Large intestine (tissue), 3 donors: ENCODE results near the gene MAN1C1. TPM values are rescaled to one million over a fixed set of nuclear protein-coding genes. Genes with fewer than 3 reads are reported as not detected.
"Not testable (repeated sequence)": the region's sequence is repeated elsewhere in the genome, so short reads cannot be mapped to it uniquely, and the experiment has no call there.

Source experiments
- DNase-seq, 2 donors: peaks; one replicate each; pipeline versions ENCODE4 v3.0.0 to v3.0.0-alpha.2; 2013
- H3K27ac ChIP-seq: one replicate; pipeline ENCODE4 v1.5.1; 2013; ENCODE audit warnings: low read length
- H3K27me3 ChIP-seq: 2 replicates; pipeline ENCODE4 v1.6.1; 2013; ENCODE audit warnings: low read length; ENCODE audit not compliant: control insufficient read depth, insufficient read depth
- H3K36me3 ChIP-seq: 2 replicates; pipeline ENCODE4 v1.6.1; 2013; ENCODE audit warnings: low read length; ENCODE audit not compliant: control insufficient read depth, insufficient read depth
- H3K4me1 ChIP-seq: one replicate; pipeline ENCODE4 v1.6.1; 2013; ENCODE audit warnings: low read length; ENCODE audit not compliant: control insufficient read depth, insufficient read depth
- H3K4me3 ChIP-seq: one replicate; pipeline ENCODE4 v1.5.1; 2013; ENCODE audit warnings: low read length
- H3K9me3 ChIP-seq: one replicate; pipeline ENCODE4 v1.6.1; 2013; ENCODE audit warnings: mild to moderate bottlenecking, low read depth, low read length, moderate library complexity; ENCODE audit not compliant: control insufficient read depth
- WGBS: methylation state at CpG from one replicate; pipeline ENCODE4 v1.1.5; 2013; ENCODE audit warnings: low lambda C conversion rate; ENCODE audit not compliant: insufficient coverage; 5-methylcytosine and 5-hydroxymethylcytosine counted together
- polyA plus RNA-seq: library from polyadenylated mRNA; unstranded; fragments of 120-200 nt; gene quantifications from one replicate; pipeline ENCODE4 v1.2.1, GENCODE V29; 2013

Gene MAN1C1
- polyA plus RNA-seq, 1 donor, result 21.2 TPM

- Histone ChIP-seq H3K4me3 (no peak overlapping the region), H3K36me3 (no peaks in the 10 kb centered on the region), H3K4me1 (no peaks in the 10 kb centered on the region), H3K27me3 (no peaks in the 10 kb centered on the region), H3K9me3 (no peaks in the 10 kb centered on the region), H3K27ac (no peak overlapping the region)
- no CpG with 5 or more reads among the region's 6 CpGs for WGBS
- no peak for DNase-seq
Measured at GRCh38 chr1:25654109-25654660, 37.6 kb downstream of the MAN1C1 start.

DNA sequence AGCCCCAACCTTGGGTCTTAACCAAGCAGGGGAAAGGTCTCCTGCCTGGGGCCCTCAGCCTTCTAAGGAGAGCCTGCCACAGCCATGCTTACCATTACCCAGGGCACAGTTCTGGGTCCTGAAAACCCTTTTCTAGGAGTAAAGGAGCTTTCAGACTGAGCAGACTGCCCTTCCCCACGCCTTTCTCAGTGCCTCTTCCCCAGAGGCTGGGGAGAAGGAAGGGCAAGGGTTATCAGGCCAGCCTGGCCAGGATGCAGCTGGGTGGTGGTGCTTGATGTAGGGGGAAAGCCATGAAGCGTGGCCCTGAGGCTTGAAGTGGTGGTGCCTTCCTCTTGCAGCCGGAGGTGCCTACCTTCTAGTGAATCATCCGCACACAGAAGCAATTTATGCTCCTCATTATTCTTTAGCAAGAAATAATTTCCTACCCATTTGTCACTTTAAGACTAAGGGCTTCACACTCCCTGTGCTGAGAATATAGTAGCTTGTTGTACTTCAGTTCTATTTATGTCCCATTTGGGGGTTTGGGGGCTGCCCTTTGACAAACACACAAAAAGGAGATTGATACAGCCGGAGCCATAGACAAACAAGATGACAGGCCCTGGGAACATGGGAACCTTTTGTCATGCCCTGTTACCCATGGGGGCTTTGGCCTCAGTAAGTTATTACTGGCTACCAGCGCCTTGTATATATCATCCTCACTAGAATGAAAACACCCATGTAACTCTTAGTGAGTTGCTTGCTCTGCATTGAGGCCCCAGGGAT, 40.7 kb downstream of the MAN1C1 start:
- H3K9me3 ChIP-seq, result no peaks in the 10 kb centered on the region
- H3K27me3 ChIP-seq, result no peaks in the 10 kb centered on the region
- H3K36me3 ChIP-seq, result no peaks in the 10 kb centered on the region
- no peak overlapping the region for H3K4me3 ChIP-seq
- no peak overlapping the region for H3K27ac ChIP-seq
- WGBS, result no CpG with 5 or more reads among the region's 6 CpGs
- no peak for DNase-seq
- H3K4me1 ChIP-seq, result peaks cover 14% of the 10 kb centered on the region

DNA sequence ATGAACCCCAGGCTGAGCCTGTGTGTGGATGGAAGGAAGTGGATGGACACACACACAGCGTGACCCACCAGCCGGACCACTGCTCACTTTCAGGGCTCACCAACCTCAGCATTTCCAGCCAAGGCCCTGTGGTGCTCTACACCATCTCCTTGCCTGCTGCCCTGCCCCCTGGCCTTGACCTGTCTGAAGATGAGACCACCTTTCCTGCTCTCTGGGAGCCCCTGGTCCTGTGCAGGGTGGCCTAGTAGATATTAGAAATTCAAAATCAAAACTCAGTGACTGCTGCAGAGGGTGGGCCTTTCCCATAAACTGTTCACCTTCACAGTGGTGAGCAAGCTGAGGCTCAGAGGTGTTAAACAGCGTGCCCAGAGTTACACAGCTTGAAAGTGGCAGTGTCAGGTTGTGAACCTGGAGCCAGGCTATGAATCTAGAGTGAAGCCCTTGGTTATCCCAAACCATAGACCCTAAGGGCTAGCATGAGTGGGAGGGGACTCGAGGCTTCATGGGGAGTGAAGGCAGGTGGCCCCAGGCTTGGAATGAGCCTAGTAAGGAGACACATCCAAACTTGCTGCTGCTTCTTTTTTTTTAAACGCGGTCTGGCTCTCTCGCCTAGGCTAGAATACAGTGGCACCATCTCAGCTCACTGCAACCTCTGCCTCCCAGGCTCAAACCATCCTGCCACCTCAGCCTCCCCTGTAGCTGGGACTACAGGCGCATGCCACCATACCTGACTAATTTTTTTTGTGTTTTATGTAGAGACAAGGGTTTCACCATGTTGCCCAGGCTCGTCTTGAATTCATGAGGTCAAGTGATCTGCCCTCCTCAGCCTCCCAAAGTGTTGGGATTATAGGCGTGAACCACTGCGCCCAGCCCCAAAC, 41.5 kb downstream of the MAN1C1 start:
- no peak for DNase-seq
- no peak overlapping the region for H3K27ac ChIP-seq

GRCh38 chr1:25658791-25659431, 42.3 kb downstream of the MAN1C1 start:
- Histone ChIP-seq H3K27ac (no peak overlapping the region), H3K4me1 (peaks cover 15% of the 10 kb centered on the region), H3K36me3 (no peaks in the 10 kb centered on the region), H3K27me3 (no peaks in the 10 kb centered on the region), H3K9me3 (no peaks in the 10 kb centered on the region), H3K4me3 (no peak overlapping the region)
- DNase-seq, result peak; percentile 30 to 33
- no CpG with 5 or more reads among the region's 13 CpGs for WGBS

More for the DNA sequence above, 41.5 kb downstream of the MAN1C1 start:
- Histone ChIP-seq H3K4me1 (peaks cover 15% of the 10 kb centered on the region), H3K36me3 (no peaks in the 10 kb centered on the region), H3K9me3 (no peaks in the 10 kb centered on the region), H3K27me3 (no peaks in the 10 kb centered on the region), H3K4me3 (no peak overlapping the region)
- no CpG with 5 or more reads among the region's 11 CpGs for WGBS

DNA sequence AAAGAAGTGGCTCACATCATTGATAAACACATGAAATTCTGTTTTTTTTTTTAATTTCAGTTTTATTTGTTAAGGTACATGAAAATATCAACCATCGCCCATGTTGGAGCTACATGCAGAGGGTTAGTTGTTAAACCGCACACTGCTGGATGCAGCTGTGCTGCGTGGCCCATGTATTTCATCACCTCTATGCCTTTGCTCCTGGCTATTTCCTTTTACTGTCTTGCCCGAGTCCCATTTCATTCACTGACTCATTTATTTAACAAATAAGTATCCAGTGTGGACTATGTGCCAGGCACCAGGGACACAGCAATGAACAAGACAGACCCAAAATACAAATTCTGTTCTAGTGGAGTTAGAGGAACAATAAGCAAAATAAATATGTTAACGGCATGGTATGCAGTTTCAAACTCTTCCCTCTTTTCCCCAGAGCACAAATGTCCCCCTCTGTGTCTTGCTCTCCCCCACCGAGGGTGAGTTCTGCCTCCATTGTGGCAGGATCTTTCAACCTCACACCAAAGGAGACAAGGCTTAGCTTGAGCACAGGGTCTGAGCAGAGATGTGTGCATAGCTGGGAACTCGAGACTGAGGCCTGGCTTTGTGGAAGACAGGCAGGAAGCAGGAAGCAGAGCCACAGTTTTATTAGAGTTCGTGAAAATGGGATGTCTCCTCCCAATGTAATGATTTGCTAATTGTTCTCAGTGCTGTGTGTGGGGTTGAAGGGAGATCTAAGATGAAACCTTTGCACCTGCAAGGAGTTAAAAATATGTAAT, 44.6 kb downstream of the MAN1C1 start:
- Histone ChIP-seq H3K4me1 (peaks cover 15% of the 10 kb centered on the region), H3K27me3 (no peaks in the 10 kb centered on the region), H3K36me3 (no peaks in the 10 kb centered on the region), H3K27ac (peak overlapping the region; percentile 51), H3K4me3 (no peak overlapping the region), H3K9me3 (no peaks in the 10 kb centered on the region)
- DNase-seq, result peak; percentile 35 to 67
- WGBS, result no CpG with 5 or more reads among the region's 8 CpGs

DNA sequence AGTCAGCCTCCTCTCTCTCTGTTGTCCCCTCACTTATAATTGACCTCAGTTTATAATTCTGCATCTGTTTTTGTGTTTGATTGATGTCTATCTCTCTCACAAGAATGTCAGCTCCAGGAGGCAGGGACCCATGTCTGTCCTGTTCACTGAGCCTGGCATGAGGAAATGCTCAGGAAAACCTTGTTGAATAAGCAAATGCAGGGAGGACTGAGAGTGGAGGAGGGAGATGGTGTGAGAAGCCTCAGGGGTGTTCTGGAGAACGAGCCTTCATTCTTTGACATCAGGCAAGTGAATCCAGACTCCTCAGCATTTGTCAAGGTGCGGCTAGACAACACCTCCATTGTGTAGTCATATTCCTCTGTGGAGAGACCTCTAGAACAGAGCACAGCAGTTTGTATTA, 45.5 kb downstream of the MAN1C1 start:
- DNase-seq, result peak in 1 of 2 donors; percentile 11
- Histone ChIP-seq H3K27me3 (no peaks in the 10 kb centered on the region), H3K36me3 (no peaks in the 10 kb centered on the region), H3K4me3 (no peak overlapping the region), H3K4me1 (peaks cover 17% of the 10 kb centered on the region), H3K9me3 (no peaks in the 10 kb centered on the region), H3K27ac (peak overlapping the region; percentile 51)
- WGBS, result no CpG with 5 or more reads among the region's 2 CpGs

GRCh38 chr1:25662959-25663358, 46.4 kb downstream of the MAN1C1 start:
- WGBS, result no CpG with 5 or more reads among the region's 2 CpGs

DNA sequence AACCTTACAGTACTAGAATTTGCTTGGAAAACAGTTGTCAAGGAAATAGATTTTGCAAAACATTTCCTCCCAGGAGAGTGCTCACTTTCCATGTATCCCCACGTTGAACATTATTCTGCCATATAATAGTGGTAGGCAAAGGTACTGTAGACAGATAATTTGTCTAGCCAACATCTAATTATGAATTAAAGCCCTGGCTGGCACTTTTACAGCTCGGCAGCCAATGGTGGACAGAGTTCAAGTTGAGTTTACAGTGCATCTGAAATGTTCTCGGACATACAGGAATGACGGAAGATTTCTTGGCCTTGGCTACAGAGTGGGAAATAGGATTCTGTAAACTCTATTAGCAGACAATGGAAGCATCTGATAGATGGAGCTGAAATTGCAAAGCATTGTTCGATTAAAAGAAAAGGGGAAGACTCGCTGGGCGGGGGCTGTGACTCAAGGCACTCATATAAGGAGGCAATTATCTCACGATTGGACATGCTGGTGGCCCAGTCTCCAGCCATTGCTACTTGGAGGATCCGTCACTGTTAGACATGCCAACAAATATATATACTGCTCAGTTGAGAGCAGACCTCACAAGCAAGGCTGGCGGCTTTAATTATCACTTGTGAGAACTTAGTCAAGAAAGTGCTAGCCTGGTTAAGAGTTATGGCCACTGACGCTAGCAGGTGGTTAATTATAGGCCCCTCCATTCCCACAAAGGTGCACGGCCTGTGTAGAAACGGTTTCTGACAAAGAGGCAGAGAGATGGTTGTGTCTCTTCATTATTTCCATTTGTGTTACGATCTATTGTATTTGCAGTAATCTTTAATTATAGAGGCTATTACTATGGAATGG, 48.0 kb downstream of the MAN1C1 start:
- Histone ChIP-seq H3K27ac (no peak overlapping the region), H3K27me3 (no peaks in the 10 kb centered on the region), H3K36me3 (no peaks in the 10 kb centered on the region), H3K4me3 (no peak overlapping the region), H3K9me3 (no peaks in the 10 kb centered on the region), H3K4me1 (peaks cover 23% of the 10 kb centered on the region)
- WGBS, result 50% methylated on average over 2 of the region's 14 CpGs
- DNase-seq, result peak in 1 of 2 donors; percentile 18

More at GRCh38 chr1:25662959-25663358, 46.4 kb downstream of the MAN1C1 start:
- not testable (repeated sequence) for DNase-seq, H3K27ac ChIP-seq, H3K27me3 ChIP-seq, H3K9me3 ChIP-seq, H3K4me3 ChIP-seq, H3K36me3 ChIP-seq
- H3K4me1 ChIP-seq, result peaks cover 23% of the 10 kb centered on the region

- Histone ChIP-seq H3K27ac (no peak overlapping the region), H3K27me3 (no peaks in the 10 kb centered on the region), H3K4me3 (no peak overlapping the region), H3K36me3 (no peaks in the 10 kb centered on the region), H3K4me1 (peaks cover 17% of the 10 kb centered on the region), H3K9me3 (no peaks in the 10 kb centered on the region)
- WGBS, result no CpG with 5 or more reads among the region's 5 CpGs
- no peak for DNase-seq
Measured at GRCh38 chr1:25666460-25666859, 49.9 kb downstream of the MAN1C1 start.
